Astrocyte of the spinal cord (primary cell): ENCODE results near the gene TTC3.

Experiments
- DNase-seq: peaks from one replicate; pipeline ENCODE4 v3.0.0; 2011; ENCODE audit warnings: low read depth, low spot score
- H3K4me3 ChIP-seq: 2 replicates; pipeline ENCODE4 v1.5.1; 2011; ENCODE audit warnings: low read depth, mild to moderate bottlenecking, low read length, moderate library complexity
- CTCF ChIP-seq: IDR thresholded peaks from 2 replicates; pipeline ENCODE4 v1.5.1; 2012; ENCODE audit warnings: low read depth, mild to moderate bottlenecking, low read length, inconsistent platforms
- in situ Hi-C: cut with HindIII; loops from 2 replicates; pipeline ENCODE4 v1.10.0; 2017; ENCODE audit warnings: low sequenced_read_pairs

TTC3 gene

DNA sequence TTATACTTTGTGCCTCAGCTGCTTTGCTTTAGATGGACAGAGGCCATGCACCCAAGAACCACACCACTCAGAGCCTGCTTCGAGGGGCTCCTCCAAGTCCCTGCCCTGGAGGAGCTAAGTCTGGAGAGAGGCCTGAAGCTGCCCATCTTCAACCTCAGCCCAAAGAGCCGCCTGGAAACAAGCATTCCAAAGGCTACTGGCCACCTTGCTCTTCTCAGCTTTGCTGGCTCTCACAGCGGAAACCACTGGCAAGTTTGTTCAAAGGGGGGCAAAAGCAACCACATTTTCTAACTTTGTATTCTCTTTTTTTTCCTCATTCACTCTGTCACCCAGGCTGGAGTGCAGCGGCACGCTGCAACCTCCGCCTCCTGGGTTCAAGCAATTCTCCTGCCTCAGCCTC is 170.9 kb downstream of the TTC3 start:
- no peak for DNase-seq
- H3K4me3 ChIP-seq: no peak overlapping the region
- TF ChIP-seq CTCF: no peak
- in situ Hi-C loops: no loop called here

- in situ Hi-C loops: no loop called here
- DNase-seq: peak; percentile 10
- TF ChIP-seq CTCF: no peak
- H3K4me3 ChIP-seq: no peak overlapping the region
These were observed 171.5 kb downstream of the TTC3 start for GRCh38 chr21:37244501-37245095.

DNA sequence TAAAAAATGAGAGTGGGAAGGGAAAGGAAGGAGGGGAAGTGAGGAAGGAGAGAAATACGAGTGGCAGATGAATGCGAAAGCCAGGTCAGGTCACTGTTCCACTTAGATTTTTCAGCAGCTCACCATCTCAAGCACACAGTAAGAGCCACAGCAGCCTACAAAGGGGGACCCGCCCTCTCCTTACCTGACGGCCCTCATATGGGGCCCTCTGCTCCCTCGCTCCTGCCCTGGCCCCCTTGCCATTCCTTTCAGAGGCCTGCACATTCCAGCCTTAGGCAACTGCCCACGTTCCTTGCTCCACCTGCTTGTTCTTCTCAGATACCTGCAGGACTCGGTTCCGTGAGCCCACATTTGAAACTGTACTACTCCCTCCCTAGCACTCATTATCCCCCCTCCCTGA is 172.1 kb downstream of the TTC3 start:
- no peak overlapping the region for H3K4me3 ChIP-seq
- in situ Hi-C loops: no loop called here
- no peak for DNase-seq
- TF ChIP-seq CTCF: no peak

DNA sequence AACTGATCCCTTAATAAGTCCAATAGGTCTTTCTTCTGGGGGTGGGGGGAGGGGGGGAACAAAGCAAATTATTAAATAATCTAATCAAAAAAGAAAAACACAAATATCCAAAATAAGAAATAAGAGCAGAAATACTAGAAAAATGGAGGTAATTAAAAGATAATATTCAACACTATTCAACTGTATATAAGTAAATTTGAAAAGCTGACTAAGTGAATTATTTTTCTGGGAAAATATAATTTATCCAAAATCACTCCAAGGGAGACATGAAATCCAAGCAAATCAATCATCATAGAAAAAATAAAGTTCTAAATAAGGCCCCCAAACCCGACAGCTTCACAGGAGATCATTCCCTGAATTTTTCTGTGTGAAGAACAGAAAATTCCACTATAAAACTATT is 175.2 kb downstream of the TTC3 start:
- DNase-seq: no peak
- in situ Hi-C loops: no loop called here
- no peak for TF ChIP-seq CTCF
- H3K4me3 ChIP-seq: no peak overlapping the region

DNA sequence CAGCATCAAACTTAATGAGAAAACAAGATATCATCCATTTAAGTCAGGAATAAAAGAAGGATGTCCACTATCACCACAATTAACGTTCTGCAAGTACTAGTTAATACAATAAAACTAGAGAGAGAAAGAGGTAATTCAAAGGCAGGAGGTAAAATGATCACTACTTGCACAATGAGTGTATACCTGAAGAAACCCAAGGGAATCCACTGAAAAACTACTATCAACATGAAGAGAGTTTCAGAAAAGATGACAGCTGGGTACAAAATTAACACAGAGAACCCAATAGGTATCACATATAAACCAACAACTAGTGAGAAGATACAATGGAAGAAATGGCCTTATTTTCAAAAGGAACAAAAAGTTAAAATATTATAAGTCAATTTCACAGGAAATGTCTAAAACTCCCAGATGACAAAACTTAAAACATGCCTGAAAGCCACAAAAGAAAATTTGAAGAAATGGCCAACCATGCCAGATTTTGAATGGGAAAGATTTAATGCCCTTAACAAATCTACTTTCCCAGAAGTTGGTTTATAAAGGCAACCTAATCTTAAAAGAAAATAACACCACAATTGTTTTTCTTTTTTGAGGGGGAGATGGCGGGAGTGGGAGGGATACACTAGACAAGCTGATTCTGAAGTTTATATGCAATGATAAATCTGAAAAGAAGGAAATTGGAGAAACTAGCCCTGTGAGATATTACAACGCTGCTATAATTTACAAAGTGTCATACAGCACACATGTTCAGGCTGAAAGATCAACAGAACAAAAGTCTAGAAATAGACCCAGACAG is 176.3 kb downstream of the TTC3 start:
- no peak overlapping the region for H3K4me3 ChIP-seq
- DNase-seq: no peak
- in situ Hi-C loops: no loop called here
- TF ChIP-seq CTCF: no peak

DNA sequence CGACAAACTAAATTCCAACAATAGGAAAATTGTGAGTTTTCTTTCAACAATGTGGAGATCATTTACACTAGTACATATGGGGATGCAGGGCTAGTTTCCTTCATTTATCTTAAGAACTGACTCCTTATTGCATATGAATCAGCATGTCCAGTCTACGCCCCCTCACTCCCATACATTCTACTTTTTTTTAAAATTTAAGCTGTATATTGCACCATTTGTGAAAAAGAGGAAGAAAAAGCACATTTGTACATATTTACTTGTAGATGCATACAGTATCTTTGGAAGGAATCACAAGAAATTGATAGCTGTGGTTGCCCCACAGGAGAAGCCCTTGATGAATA is 178.2 kb downstream of the TTC3 start:
- TF ChIP-seq CTCF: no peak
- in situ Hi-C loops: no loop called here
- H3K4me3 ChIP-seq: no peak overlapping the region
- no peak for DNase-seq
